NCI-H1048 (cell line): ENCODE data around the gene TBX2.

Source experiments
- DNase-seq: peaks from one replicate; lab custom pipeline; 2025; lab: John Stamatoyannopoulos, UW

TBX2 gene

DNA sequence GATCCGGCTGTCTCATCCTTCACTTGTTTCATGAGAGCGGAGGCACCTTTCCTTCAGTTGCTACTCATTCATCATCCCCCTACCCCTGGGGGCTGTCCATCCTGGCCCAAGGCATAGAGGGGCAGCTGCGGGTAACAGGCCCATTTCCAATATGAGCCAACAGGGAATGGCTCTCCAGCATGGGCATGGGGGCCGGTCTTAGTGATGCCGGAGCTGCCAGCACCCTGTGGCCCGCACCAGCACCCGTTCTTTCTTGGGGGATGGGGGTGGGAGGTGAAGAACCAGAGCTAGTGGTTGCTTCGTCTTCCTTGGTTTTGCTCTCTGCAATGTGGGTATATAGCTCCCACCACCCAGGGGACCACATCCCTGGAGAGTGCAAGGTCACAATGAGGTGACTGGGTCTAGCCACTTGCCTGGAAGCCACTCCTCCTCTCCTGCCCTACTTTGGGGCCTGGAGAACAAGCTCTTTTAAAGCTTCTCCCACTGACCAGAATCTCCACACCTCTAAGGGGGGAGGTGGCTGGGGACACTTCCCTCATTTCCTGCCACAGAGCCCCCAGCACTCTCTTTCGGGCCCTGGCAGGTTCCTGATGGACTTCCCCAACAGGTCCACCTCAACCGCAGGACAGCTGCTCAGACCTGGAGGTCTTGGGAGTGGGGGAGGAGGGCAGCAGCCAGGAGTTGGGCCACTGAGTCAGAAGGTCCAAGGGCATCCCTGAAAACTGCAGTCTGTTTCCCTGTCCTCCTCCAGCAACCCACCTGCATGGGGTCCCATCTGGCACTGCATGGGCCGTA, 11.9 kb upstream of the TBX2 start:
- DNase-seq: no peak

DNA sequence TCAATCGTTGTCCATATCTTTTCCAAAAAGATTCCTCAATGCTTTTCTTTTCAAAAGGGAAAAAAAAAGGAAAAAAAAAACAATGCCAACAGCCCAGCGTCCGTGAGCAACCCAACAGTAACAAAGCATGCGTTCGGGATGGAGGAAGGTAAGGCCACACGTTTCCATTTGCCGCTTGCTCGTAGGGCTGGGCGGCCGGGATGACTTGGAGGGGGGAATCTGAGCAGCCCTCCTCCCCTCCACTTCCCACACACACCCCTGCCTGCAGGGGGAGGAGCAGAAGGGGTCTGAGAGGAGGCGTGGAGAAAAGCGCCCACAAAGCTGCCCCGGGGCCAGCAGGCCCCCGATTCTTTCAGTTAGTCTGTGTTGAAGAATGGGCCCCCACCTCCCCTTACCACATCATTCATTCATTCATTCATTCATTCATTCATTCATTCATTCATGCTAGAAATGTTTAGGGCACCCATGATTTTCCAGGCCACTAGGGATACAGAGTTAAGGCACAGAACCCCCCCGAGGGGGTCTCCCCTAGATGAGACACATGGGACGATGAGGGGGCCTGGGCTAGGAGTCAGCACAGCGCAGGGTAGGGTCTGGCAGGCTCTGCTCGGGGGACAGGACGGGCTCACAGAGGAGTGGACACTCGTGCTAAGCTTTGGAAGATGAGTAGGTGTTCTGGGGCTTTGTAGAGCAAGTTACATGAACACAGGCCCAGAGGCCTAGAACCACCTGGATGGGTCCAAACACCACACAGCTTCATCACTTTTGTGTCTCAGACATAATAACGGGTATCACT, 10.9 kb upstream of the TBX2 start:
- no peak for DNase-seq

GRCh38 chr17:61389670-61390478, 9.8 kb upstream of the TBX2 start:
- no peak for DNase-seq

GRCh38 chr17:61390479-61390791, 9.2 kb upstream of the TBX2 start:
- no peak for DNase-seq

GRCh38 chr17:61391595-61392291, 7.9 kb upstream of the TBX2 start:
- no peak for DNase-seq

DNA sequence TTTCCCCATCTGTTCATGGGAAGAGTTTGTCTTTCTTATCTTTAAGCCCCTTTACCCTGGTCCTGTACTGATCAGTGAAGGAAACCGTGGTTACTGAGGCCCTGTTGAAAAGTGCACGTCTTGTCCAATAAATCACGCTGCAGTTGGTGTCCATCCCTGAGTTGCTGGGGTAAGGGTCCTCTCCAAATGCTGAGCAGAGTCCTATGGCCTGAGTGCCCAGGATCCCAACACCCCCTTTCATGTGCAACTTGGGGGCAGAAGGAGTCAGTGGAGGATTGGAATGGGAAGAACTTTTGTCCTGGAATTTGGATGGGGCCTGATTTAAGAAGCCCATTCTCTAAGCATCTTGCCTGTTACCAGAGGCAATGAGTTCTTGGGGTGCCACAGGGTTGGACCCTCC, 7.0 kb upstream of the TBX2 start:
- no peak for DNase-seq

DNA sequence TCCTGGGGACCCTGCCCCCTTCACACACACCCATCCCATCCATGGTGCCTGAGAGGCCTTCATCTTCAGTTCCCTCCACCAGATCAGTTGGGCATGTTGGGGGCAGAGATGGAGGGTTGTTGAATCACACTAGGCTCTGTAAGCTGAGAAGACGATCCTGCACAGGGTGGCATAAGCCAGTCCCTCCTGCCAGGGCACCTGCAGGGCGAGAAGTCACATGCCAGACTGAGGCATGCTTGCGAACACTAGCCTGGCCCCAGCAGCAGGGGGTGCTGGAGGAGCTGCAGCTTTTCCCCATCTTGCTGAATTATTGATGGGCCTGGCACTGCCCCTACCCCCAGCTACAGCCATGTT, 6.1 kb upstream of the TBX2 start:
- DNase-seq: no peak

- DNase-seq: no peak
Observed at GRCh38 chr17:61393904-61394629, 5.6 kb upstream of the TBX2 start.

GRCh38 chr17:61394630-61395408, 4.8 kb upstream of the TBX2 start:
- DNase-seq: no peak

- DNase-seq: no peak
Observed at GRCh38 chr17:61395409-61395982, 4.1 kb upstream of the TBX2 start.

- no peak for DNase-seq
Observed at GRCh38 chr17:61395983-61396585, 3.6 kb upstream of the TBX2 start.

GRCh38 chr17:61396586-61397085, 3.0 kb upstream of the TBX2 start:
- DNase-seq: no peak

- DNase-seq: no peak
Observed at GRCh38 chr17:61397086-61397842, 2.4 kb upstream of the TBX2 start.

- DNase-seq: no peak
Observed at GRCh38 chr17:61398721-61399130, 917 bp upstream of the TBX2 start.

DNA sequence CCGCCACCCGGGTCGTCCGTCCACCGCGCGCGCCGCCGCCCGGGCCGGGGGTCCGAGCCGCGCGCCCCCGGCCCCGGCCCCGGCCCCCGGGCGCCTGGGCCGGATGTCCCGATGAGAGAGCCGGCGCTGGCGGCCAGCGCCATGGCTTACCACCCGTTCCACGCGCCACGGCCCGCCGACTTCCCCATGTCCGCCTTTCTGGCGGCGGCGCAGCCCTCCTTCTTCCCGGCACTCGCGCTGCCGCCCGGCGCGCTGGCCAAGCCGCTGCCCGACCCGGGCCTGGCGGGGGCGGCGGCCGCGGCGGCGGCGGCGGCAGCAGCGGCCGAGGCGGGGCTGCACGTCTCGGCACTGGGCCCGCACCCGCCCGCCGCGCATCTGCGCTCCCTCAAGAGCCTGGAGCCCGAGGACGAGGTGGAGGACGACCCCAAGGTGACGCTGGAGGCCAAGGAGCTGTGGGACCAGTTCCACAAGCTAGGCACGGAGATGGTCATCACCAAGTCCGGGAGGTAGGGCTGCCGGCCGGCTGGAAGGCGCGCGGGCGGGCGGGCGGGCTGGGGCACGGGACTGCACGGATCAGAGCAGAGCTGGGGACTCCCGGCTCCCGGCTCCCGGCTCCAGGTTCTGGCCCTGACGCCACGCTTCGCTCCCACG, 548 bp downstream of the TBX2 start:
- no peak for DNase-seq

DNA sequence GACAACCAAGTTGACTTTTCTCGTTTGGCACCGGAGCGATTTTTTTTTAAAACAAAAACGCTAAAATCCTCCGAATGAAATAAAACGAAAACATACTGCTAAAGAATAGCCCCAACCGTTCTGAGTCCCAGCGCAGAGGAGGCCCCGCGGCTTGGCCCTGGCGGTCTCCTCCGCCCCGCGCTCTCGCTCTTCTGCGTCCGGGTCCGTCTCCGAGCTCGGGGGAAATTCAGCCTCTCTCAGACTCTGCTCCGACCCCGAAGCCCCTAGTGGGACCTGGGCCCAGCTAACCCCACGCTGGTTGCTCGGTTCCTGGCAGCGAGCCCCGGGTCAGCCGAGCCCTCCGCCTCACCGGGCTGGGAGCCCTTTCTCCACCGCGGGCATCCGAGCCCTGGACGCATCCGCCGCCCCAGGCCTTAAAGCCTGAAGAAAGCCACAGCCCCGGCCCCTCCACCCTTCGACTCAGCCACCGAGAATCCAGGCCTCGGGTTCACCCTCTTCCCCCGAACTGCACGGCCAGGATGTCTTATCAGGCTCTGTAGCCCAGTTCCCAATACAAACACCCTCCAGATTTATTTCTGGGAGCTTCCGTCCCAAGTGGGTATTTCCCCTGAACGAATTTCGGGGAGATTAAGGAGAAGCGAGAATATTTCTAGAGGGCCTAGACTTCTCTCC, 1.2 kb downstream of the TBX2 start:
- no peak for DNase-seq

GRCh38 chr17:61401389-61402072, 1.9 kb downstream of the TBX2 start:
- DNase-seq: no peak
